ENCODE measurements around the gene ABCA1. TPM values are rescaled to one million over a fixed set of nuclear protein-coding genes. Genes with fewer than 3 reads are reported as not detected.

Gene ABCA1
- total and polyA plus RNA-seq, 10 of the 15 experiments (the other 5 are each of a cell fraction or from before 2014, with no cell fraction given): 0.01 to 0.56 (median 0.16) TPM

GRCh38 chr9:104905931-104906330, 22.0 kb downstream of the ABCA1 start:
- CTCF ChIA-PET: interaction anchor here (1.2 kb wide), 1 partner anchor 14 kb away, joined by 3 read pairs; no protein-coding TSS in a partner anchor
- Histone ChIP-seq H3K79me2 (ENCODE audit: control insufficient read depth, insufficient read depth, low read length) (no peaks in the 10 kb centered on the region), H3K9ac (ENCODE audit: control insufficient read depth, insufficient read depth, low read length) (no peak overlapping the region), H4K20me1 (ENCODE audit: control insufficient read depth, insufficient read depth) (no peaks in the 10 kb centered on the region), H3K4me3 (no peak overlapping the region), H3K36me3 (ENCODE audit: control insufficient read depth in 2 of 2, insufficient read depth in 2 of 2, low read length in 1 of 2) (no peaks in the 10 kb centered on the region), H3K4me2 (ENCODE audit: control insufficient read depth, insufficient read depth) (no peak overlapping the region), H2AFZ (ENCODE audit: control insufficient read depth, low read depth, low read length) (no peak overlapping the region), H3K27me3 (replicated peaks in 1 of 2; ENCODE audit: control insufficient read depth in 2 of 2, insufficient read depth in 2 of 2, low read length in 1 of 2) (peaks cover 0 to 8% of the 10 kb centered on the region in 2 experiments; a peak in 2 of 4 replicates), H3K27ac (ENCODE audit: control insufficient read depth, insufficient read depth) (no peak overlapping the region), H3K4me1 (ENCODE audit: control insufficient read depth, insufficient read depth, low read length) (no peaks in the 10 kb centered on the region), H3K9me3 (replicated peaks; ENCODE audit: control insufficient read depth, insufficient read depth, low read length) (no peaks in the 10 kb centered on the region)
- intact Hi-C loops (cut with micrococcal nuclease; ENCODE audit: unreplicated experiment): no loop called here
- no TSS peak for BruUV-seq (replicated peaks)
- RAD21 ChIA-PET (ENCODE audit: unreplicated experiment): no interaction called here
- 3% methylated on average over 2 of the region's 2 CpGs for WGBS (ENCODE audit: insufficient coverage, insufficient replicate concordance, low lambda C conversion rate, missing lambda C conversion rate)
- TF ChIP-seq EP300 (IDR thresholded peaks at IDR 0.05; ENCODE audit: borderline replicate concordance in 1 of 2, control insufficient read depth in 1 of 2, low read depth in 2 of 2, low read length in 2 of 2) (no peak), CEBPZ (IDR thresholded peaks at IDR 0.05; ENCODE audit: low read depth, low read length) (no peak), BACH1 (IDR thresholded peaks at IDR 0.05; ENCODE audit: borderline replicate concordance) (no peak), NFXL1 (IDR thresholded peaks at IDR 0.05; ENCODE audit: borderline replicate concordance) (no peak), TCF3 (IDR thresholded peaks at IDR 0.05; ENCODE audit: borderline replicate concordance, insufficient read depth, low read depth, low read length) (no peak), FOXM1 (IDR thresholded peaks at IDR 0.05; ENCODE audit: low read depth, low read length) (no peak), ZNF274 (IDR thresholded peaks at IDR 0.05; ENCODE audit: insufficient read depth, insufficient read length) (no peak), SP1 (IDR thresholded peaks at IDR 0.05; ENCODE audit: low read depth, low read length) (no peak), SREBF1 (IDR thresholded peaks at IDR 0.05; ENCODE audit: low read length) (no peak), KAT2A (conservative IDR thresholded peaks at IDR 0.05; ENCODE audit: control insufficient read depth, low read depth, low read length) (no peak), ZBTB40 (IDR thresholded peaks at IDR 0.05; ENCODE audit: borderline replicate concordance) (no peak), CBX5 (IDR thresholded peaks at IDR 0.05; ENCODE audit: low read depth) (no peak), HDGF (IDR thresholded peaks at IDR 0.05) (no peak), E2F4 (IDR thresholded peaks at IDR 0.05; ENCODE audit: low read depth, low read length) (no peak), CBFB (IDR thresholded peaks at IDR 0.05; ENCODE audit: low read depth) (no peak), HDAC6 (IDR thresholded peaks at IDR 0.05; ENCODE audit: unreplicated experiment) (no peak), EGR1 (IDR thresholded peaks at IDR 0.05; ENCODE audit: borderline replicate concordance in 1 of 2, low read depth in 2 of 2, low read length in 2 of 2) (no peak)
- POLR2A ChIA-PET: interaction anchor here (0.5 kb wide), 1 partner anchor 48 kb away, joined by 3 read pairs; no protein-coding TSS in a partner anchor
- SMC1A ChIA-PET (ENCODE audit: uncharacterized antibody, unreplicated experiment): interaction anchor here (0.7 kb wide), 1 partner anchor 26 kb away, joined by 3 read pairs; no protein-coding TSS in a partner anchor
- FAIRE-seq (no peak), DNase-seq (ENCODE audit: low read depth, low spot score) (no peak), ATAC-seq (no peak)
- in situ Hi-C loops (cut with MboI): no loop called here
